ENCODE data around the gene SHROOM2.
"Not testable (repeated sequence)": the region's sequence is repeated elsewhere in the genome, so short reads cannot be mapped to it uniquely, and the experiment has no call there.

SHROOM2 gene

DNA sequence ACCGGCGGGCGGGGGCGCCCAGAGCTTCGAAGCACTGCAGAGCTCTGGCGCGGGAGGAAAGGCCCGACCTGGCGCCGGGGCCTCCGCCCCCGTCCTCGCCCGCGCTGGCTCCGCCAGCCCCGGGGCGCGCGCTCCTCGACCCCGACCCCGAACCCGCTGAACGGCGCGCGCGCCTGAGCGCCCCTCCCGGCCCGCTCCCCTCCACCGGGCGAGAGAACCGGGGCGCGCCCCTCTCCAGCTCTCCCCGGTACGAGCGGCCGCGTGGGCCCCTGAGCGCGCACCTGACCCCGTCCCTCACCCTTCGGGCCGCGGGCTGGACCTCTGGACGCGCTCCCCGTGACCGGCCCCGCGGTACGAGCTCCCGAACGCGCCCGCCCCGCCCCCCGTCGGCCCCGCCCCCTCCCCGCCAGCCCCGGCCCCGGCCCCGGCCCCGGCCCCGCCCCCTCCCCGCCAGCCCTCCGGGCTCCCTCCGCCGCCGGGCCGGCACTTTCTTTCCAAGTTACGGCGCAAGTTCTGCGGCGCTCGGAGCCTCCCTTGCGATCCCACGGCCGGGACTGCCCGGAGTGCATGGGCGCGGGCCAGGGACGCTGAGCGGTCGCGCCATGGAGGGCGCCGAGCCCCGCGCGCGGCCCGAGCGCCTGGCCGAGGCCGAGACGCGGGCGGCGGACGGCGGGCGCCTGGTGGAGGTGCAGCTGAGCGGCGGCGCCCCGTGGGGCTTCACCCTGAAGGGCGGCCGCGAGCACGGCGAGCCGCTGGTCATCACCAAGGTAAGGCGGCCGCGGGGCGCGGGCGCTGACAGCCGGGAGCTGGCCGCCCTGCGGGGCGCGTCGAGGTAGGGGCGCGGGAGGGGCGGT, at the start of gene SHROOM2:
Gene SHROOM2 (plus strand): TSS at position 486 of the 854 bp plus-strand sequence. CDS start 117 bp downstream, at position 603.
- no peak for DNase-seq (ENCODE audit: low spot score)

- no peak for DNase-seq (ENCODE audit: low spot score)
Measured at GRCh38 chrX:9737363-9737762, 48.9 kb upstream of the SHROOM2 start.

DNA sequence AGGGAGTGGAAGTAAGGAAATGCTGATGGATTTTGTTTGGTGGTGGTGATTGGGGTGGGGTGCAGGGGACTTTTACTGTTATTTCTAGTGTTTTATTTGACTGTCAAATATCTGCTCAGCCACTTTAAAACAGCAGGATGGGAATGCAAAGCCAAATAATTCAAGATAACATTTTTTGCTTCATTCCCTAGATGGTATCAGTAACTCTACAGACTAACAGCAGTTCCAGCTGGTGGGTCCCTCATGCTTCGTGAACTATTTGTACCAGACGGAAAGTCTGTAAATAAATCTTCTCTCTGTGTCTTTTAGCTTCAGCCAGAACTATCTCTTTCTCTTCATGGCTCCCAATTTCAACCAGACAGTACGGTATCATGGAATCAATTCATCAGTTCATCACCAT, 48.1 kb upstream of the SHROOM2 start:
- DNase-seq (ENCODE audit: low spot score) = no peak

GRCh38 chrX:9739130-9739529, 47.1 kb upstream of the SHROOM2 start:
- no peak for DNase-seq (ENCODE audit: low spot score)

DNA sequence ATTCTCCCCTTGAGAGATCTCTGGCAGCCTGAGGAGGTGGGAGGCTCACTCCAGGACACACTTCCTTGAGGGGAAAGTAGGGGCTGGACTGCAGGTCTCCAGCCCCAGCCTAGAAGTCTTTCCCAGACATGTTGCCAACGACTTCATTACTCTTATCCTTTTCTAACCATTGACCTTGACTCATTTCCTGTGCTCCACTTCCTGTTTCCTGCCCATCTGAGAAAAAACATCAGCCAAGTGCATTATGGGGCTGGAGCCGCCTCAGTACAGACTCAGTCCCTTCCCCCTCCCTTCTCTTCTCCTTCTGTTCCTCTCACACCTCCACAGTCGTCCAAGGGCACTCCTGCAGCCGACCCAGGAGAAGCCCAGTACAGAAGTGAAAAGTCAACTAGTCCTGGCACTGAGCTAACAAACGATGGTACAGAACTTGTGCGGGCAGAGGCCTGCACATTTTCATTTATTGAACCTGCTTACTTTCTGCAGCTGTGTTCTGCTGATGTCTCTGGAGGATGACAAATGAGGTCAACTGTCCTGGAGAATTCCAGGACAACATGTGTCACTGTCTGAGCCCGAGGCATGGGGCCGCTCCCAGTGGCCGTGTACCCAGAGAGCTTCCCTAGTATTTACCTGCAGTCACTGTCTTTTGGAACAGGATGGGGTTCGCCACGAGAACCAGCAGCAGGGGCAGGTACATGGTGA, 40.7 kb upstream of the SHROOM2 start:
- no peak for DNase-seq (ENCODE audit: low spot score)

- DNase-seq (ENCODE audit: low spot score) = no peak
Measured at GRCh38 chrX:9746148-9746888, 39.9 kb upstream of the SHROOM2 start.

DNA sequence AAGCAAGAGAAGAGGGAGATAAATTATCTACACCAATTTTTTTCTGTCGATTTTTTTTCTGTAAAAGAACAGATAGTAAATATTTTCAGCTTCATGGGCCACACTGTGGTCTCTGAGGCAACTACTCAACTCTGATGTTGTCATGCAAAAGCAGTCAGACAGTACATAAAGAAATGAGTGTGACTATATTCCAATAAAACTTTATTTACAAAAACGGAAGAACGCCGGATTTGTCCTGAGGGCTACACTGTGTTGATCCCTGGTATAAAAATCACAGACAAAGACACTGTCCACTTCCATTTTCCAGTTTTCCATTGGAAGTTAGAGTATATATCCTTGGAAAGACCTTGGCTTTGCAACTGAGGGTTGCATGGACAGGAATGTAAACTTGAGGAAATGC, 38.6 kb upstream of the SHROOM2 start:
- no peak for DNase-seq (ENCODE audit: low spot score)

DNA sequence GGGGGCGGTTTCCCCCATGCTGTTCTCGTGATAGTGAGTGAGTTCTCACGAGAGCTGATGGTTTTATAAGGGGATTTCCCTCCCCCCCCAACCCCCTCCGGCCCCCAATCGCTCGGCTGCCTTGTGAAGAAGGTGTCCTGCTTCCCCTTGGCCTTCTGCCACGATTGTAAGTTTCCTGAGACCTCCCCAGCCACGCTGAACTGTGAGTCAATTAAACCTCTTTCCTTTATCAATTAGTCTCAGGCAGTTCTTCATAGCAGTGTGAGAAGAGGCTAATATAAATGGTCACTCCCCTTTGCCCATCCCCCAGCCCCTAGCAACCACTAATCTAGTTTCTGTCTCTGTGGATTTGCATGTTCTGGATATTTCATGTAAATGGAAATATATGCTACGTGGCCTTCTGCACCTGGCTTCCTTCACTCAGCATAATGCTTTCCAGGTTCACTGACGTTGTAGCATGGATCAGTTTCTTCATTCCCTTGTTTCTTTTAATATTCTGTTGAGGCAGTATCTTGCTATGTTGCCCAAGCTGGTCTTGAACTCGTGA, 37.0 kb upstream of the SHROOM2 start:
- no peak for DNase-seq (ENCODE audit: low spot score)

GRCh38 chrX:9757366-9757765, 28.9 kb upstream of the SHROOM2 start:
- DNase-seq (ENCODE audit: low spot score) = no peak

GRCh38 chrX:9758021-9758638, 28.1 kb upstream of the SHROOM2 start:
- no peak for DNase-seq (ENCODE audit: low spot score)

DNA sequence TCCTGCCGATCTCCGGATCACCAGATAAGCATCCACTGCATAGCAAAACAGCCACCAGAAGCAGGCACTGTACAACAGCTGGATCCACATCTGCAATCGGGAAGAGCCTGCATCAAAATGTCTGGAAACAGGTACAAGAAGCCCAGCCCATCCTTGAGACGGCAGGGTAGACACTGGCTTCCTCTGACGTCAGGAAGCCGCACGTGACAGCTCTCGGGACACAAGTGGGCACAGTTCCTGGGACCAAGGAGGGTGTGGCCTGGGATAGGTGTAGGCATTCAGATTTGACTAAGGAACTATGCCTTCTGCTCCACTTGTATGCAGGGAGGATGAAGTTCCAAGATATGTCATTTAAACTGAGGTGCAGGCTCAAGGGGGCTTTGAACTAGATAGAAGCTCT, 26.9 kb upstream of the SHROOM2 start:
- no peak for DNase-seq (ENCODE audit: low spot score)

- no peak for DNase-seq (ENCODE audit: low spot score)
Measured at GRCh38 chrX:9765072-9765736, 21.0 kb upstream of the SHROOM2 start.

- DNase-seq (ENCODE audit: low spot score) = no peak
Measured at GRCh38 chrX:9765737-9766097, 20.5 kb upstream of the SHROOM2 start, which contains the start of gene GPR143. GPR143 (minus strand) TSS chrX:9765847; CDS start chrX:9765817, 30 bp downstream.

GRCh38 chrX:9767375-9767774, 18.9 kb upstream of the SHROOM2 start:
- no peak for DNase-seq (ENCODE audit: low spot score)

DNA sequence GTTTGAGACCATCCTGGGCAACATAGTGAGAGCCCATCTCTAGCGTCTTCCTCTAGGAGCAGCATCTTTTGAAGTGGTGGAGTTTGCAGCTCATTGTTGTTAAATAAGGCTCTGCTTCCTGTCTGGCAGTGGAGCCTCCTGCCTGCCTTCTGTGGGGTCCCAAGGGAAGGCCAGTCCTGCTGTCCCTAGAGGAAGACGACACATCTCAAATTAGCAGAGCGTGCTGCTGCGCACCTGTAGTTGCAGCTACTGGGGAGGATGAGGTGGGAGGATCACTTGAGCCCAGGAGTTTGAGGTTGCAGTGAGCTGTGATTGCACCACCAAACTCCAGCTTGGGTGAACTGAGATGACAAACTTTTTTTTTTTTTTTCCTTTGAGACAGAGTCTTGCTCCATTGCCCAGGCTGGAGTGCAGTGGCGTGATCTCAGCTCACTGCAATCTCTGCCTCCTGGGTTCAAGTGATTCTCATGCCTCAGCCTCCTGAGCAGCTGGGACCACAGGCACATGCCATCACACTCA, 17.8 kb upstream of the SHROOM2 start:
- not testable (repeated sequence) for DNase-seq (ENCODE audit: low spot score)

- no peak for DNase-seq (ENCODE audit: low spot score)
Measured at GRCh38 chrX:9770319-9770718, 15.9 kb upstream of the SHROOM2 start.

DNA sequence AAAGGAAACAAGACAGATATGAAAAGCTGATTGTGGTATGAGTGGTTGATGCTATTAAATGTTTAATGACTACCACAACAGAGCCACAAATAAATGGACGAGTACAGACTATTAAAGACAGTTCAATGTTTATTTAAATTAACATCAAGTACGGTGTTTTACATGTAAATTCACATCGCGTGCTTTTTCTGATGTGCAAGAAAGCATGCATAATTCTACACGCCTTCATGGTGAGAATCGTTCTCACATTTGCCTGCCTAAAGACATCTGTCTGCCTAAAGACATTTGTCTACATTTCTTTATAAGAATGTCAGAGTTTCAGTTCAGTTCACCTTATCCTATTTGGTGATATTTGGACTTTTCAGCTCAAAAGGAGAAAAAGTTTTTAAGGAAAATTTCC, 13.3 kb upstream of the SHROOM2 start:
- DNase-seq (ENCODE audit: low spot score) = no peak

DNA sequence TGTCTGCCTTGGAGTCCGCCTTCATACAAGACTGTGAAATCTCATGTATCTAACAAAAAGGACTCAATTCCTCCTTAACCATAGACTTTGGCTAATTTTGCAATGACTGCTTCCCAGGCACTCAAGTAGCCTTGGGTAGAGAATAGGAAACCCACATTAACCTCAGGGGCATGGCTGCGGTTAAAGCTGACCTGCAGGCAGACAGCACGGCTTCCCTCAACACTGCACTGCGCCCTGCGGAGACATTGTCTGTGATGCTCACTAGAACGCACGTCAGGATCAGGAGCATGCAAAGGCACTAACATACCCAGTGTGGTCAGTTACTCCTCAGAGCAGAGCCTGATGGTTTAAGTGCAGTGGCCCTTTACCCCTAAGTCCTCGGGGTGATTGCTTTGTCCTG, 10.3 kb upstream of the SHROOM2 start:
- DNase-seq (ENCODE audit: low spot score) = no peak

- no peak for DNase-seq (ENCODE audit: low spot score)
Measured at GRCh38 chrX:9781941-9782340, 4.3 kb upstream of the SHROOM2 start.

DNA sequence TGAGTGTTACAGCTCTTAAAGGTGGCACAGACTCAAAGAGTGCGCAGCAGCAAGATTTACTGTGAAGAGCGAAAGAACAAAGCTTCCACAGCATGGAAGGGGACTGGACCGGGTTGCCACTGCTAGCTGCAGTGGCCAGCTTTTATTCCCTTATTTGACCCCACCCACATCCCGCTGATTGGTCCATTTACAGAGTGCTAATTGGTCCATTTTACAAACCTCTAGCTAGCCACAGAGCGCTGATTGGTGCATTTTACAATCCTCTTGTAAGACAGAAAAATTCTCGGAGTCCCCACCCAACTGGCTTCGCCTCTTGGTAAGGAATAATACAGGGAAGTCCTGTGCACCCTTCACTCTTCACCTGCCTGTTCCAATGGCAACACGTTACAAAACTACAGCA, 1.9 kb upstream of the SHROOM2 start:
- DNase-seq (ENCODE audit: low spot score) = no peak
